Upper lobe of left lung (tissue), 4 donors: Measurements from ENCODE around the gene SIVA1.

Experiments used
- CTCF ChIP-seq, 6 experiments: fragments of 450-650 bp in 4 of 6; fragments of 200-600 bp in 2 of 6; sonication (generic) in 2 of 6; IDR thresholded peaks; one replicate each; pipeline ENCODE4 v1.5.1; 2016 to 2019; ENCODE audit warnings: antibody characterized with exemption in 6 of 6
- POLR2A ChIP-seq, 4 donors: fragments of 450-650 bp; IDR thresholded peaks; one replicate each; pipeline ENCODE4 v1.5.1; 2016 to 2017; ENCODE audit warnings: antibody characterized with exemption in 4 of 4, mild to moderate bottlenecking in 2 of 4
- POLR2AphosphoS5 ChIP-seq, 2 donors: sonication (generic); formaldehyde crosslinking; IDR thresholded peaks; one replicate each; pipeline ENCODE4 v1.5.1; 2017; ENCODE audit warnings: antibody characterized with exemption in 2 of 2

GRCh38 chr14:104770072-104770579, 17.2 kb downstream of the SIVA1 start:
- TF ChIP-seq CTCF (IDR thresholded peaks at IDR 0.05), result no peak
- no peak for TF ChIP-seq POLR2AphosphoS5 (IDR thresholded peaks at IDR 0.05)
- TF ChIP-seq POLR2A (IDR thresholded peaks at IDR 0.05), result no peak
